Sigmoid colon (tissue), 4 donors: ENCODE measurements around the gene DLX1.

ENCODE experiments used
- CTCF ChIP-seq, 4 experiments: fragments of 450-650 bp in 3 of 4; fragments of 200-600 bp in 1 of 4; IDR thresholded peaks; one replicate each; pipeline ENCODE4 v1.5.1; 2016 to 2019; ENCODE audit warnings: antibody characterized with exemption in 4 of 4, mild to moderate bottlenecking in 3 of 4, moderate library complexity in 2 of 4
- EP300 ChIP-seq, 4 donors: sonication (generic); formaldehyde crosslinking; IDR thresholded peaks; one replicate each; pipeline ENCODE4 v1.6.1; 2017; ENCODE audit warnings: antibody characterized with exemption in 4 of 4
- POLR2A ChIP-seq, 2 donors: fragments of 450-650 bp; IDR thresholded peaks; one replicate each; pipeline ENCODE4 v1.6.1; 2016; ENCODE audit warnings: antibody characterized with exemption in 2 of 2, mild to moderate bottlenecking in 2 of 2, moderate library complexity in 2 of 2

GRCh38 chr2:172088245-172089004 lies 3.1 kb downstream of the DLX1 start:
- no peak for TF ChIP-seq CTCF (IDR thresholded peaks at IDR 0.05)
- no peak for TF ChIP-seq POLR2A (IDR thresholded peaks at IDR 0.05)
- TF ChIP-seq EP300 (IDR thresholded peaks at IDR 0.05) = no peak
